SK-N-SH (cell line): ENCODE data around the gene GALK2. TPM values are rescaled to one million over a fixed set of nuclear protein-coding genes. Genes with fewer than 3 reads are reported as not detected.
A peak's percentile ranks its signal among the peaks of the same experiment; 100 is the strongest.

Experiments
- CTCF ChIA-PET: fragments of 300-600, 350-600 bp; formaldehyde crosslinking; extraction: SDS; loops from one replicate; lab custom pipeline; 2021; lab: Yijun Ruan, JAX
- POLR2A ChIA-PET: fragments of 350-600 bp; sonication (Branson Sonifier 250); formaldehyde crosslinking; extraction: SDS; loops from one replicate; lab custom pipeline; 2020; ENCODE audit warnings: antibody characterized with exemption, inconsistent platforms; lab: Yijun Ruan, JAX
- DNase-seq: peaks from one replicate; pipeline ENCODE4 v3.0.0; 2012
- H2AFZ ChIP-seq: fragments of 200-600 bp; sonication (generic); 2 replicates; pipeline ENCODE4 v1.8.1; 2016; ENCODE audit warnings: antibody characterized with exemption, mild to moderate bottlenecking, low read depth
- H3F3A ChIP-seq: fragments of 200-600 bp; sonication (generic); replicated peaks from 2 replicates; pipeline ENCODE3; 2016; ENCODE audit warnings: antibody characterized with exemption, mild to moderate bottlenecking; ENCODE audit not compliant: insufficient read depth
- H3K27ac ChIP-seq, 2 experiments: fragments of 200-500 bp in 1 of 2; fragments of 200-600 bp in 1 of 2; sonication (Bioruptor generic) in 1 of 2; sonication (generic), shearing (Covaris generic) in 1 of 2; 2 replicates each; pipeline versions ENCODE4 v1.5.1 to v1.6.1; 2014 to 2016; ENCODE audit warnings: low read depth in 2 of 2, inconsistent platforms in 1 of 2, low read length in 1 of 2, mild to moderate bottlenecking in 1 of 2, mixed read lengths in 1 of 2
- H3K27me3 ChIP-seq: fragments of 200-600 bp; sonication (generic), shearing (Covaris generic); 2 replicates; pipeline ENCODE4 v1.6.1; 2016; ENCODE audit warnings: mixed run types; ENCODE audit not compliant: insufficient read depth
- H3K36me3 ChIP-seq, 2 experiments: fragments of 200-500 bp in 1 of 2; fragments of 200-600 bp in 1 of 2; sonication (Bioruptor generic) in 1 of 2; sonication (generic) in 1 of 2; replicated peaks in 1 of 2; 2 replicates each; pipeline versions ENCODE3 to v1.5.1; 2014 to 2016; ENCODE audit warnings: low read length in 1 of 2, mild to moderate bottlenecking in 1 of 2; ENCODE audit not compliant: insufficient read depth in 2 of 2, control insufficient read depth in 1 of 2
- H3K4me1 ChIP-seq, 2 experiments: fragments of 200-500 bp in 1 of 2; fragments of 200-600 bp in 1 of 2; sonication (Bioruptor generic) in 1 of 2; sonication (generic), shearing (Covaris generic) in 1 of 2; 2 replicates each; pipeline versions ENCODE4 v1.5.1 to v1.6.1; 2014 to 2016; ENCODE audit warnings: low read depth in 1 of 2, low read length in 1 of 2, mixed run types in 1 of 2; ENCODE audit not compliant: insufficient read depth in 2 of 2, control insufficient read depth in 1 of 2
- H3K4me2 ChIP-seq: fragments of 200-600 bp; sonication (generic), shearing (Covaris generic); 2 replicates; pipeline ENCODE4 v1.6.1; 2017; ENCODE audit warnings: mixed run types
- H3K4me3 ChIP-seq, 2 experiments: fragments of 200-500 bp in 1 of 2; fragments of 200-600 bp in 1 of 2; sonication (Bioruptor generic) in 1 of 2; sonication (generic), shearing (Covaris generic) in 1 of 2; 2 replicates each; pipeline versions ENCODE4 v1.5.1 to v1.8.1; 2014 to 2016; ENCODE audit warnings: low read depth in 2 of 2, inconsistent platforms in 1 of 2, low read length in 1 of 2, mild to moderate bottlenecking in 1 of 2, mixed read lengths in 1 of 2, moderate library complexity in 1 of 2
- H3K79me2 ChIP-seq: fragments of 200-600 bp; sonication (generic); 2 replicates; pipeline ENCODE4 v1.8.1; 2017; ENCODE audit warnings: mild to moderate bottlenecking; ENCODE audit not compliant: insufficient read depth
- H3K9ac ChIP-seq: fragments of 200-600 bp; sonication (generic); 2 replicates; pipeline ENCODE4 v1.6.1; 2017; ENCODE audit warnings: mixed run types
- H3K9me2 ChIP-seq: fragments of 200-600 bp; sonication (generic); 2 replicates; pipeline ENCODE4 v1.6.1; 2017; ENCODE audit warnings: mixed run types
- H3K9me3 ChIP-seq: fragments of 200-600 bp; sonication (generic); 2 replicates; pipeline ENCODE4 v1.6.1; 2017; ENCODE audit warnings: mixed run types, mild to moderate bottlenecking, moderate library complexity
- H4K20me1 ChIP-seq: fragments of 200-600 bp; sonication (generic); 2 replicates; pipeline ENCODE4 v1.6.1; 2017; ENCODE audit warnings: mild to moderate bottlenecking, mixed run types; ENCODE audit not compliant: insufficient read depth
- FOSL2 ChIP-seq: IDR thresholded peaks from 2 replicates; pipeline ENCODE4 v1.4.0; 2012; ENCODE audit warnings: low read depth, mild to moderate bottlenecking, moderate library complexity, borderline replicate concordance
- GABPA ChIP-seq: IDR thresholded peaks from 2 replicates; pipeline ENCODE4 v1.4.0; 2012; ENCODE audit warnings: low read depth, mild to moderate bottlenecking
- MXI1 ChIP-seq: IDR thresholded peaks from 2 replicates; pipeline ENCODE4 v1.6.1; 2012; ENCODE audit warnings: mild to moderate bottlenecking, low read depth, low read length, improper control_type of control experiment
- NFIC ChIP-seq: IDR thresholded peaks from 2 replicates; pipeline ENCODE4 v1.4.0; 2012; ENCODE audit warnings: borderline replicate concordance
- PBX3 ChIP-seq: IDR thresholded peaks from 2 replicates; pipeline ENCODE4; 2012
- RAD21 ChIP-seq: IDR thresholded peaks from 2 replicates; pipeline ENCODE4 v1.6.1; 2012; ENCODE audit warnings: mild to moderate bottlenecking, low read length
- RXRA ChIP-seq: IDR thresholded peaks from 2 replicates; pipeline ENCODE4 v1.4.0; 2012; ENCODE audit warnings: low read depth, mild to moderate bottlenecking, borderline replicate concordance
- SIN3A ChIP-seq: IDR thresholded peaks from 2 replicates; pipeline ENCODE4 v1.6.1; 2012; ENCODE audit warnings: low read depth, mild to moderate bottlenecking, low read length, moderate library complexity, borderline replicate concordance
- SMC3 ChIP-seq: IDR thresholded peaks from 2 replicates; pipeline ENCODE4 v1.6.1; 2012; ENCODE audit warnings: low read depth, low read length, improper control_type of control experiment
- TCF12 ChIP-seq: IDR thresholded peaks from 2 replicates; pipeline ENCODE4 v1.4.0; 2012
- TEAD4 ChIP-seq: IDR thresholded peaks from 2 replicates; pipeline ENCODE4 v1.4.0; 2012; ENCODE audit warnings: mild to moderate bottlenecking, borderline replicate concordance; ENCODE audit not compliant: insufficient read depth
- YY1 ChIP-seq: IDR thresholded peaks from 2 replicates; pipeline ENCODE4 v1.4.0; 2012; ENCODE audit warnings: low read depth, mild to moderate bottlenecking
- ZBTB33 ChIP-seq: IDR thresholded peaks from 2 replicates; pipeline ENCODE4 v1.4.0; 2012; ENCODE audit warnings: low read depth, borderline replicate concordance
- polyA plus RNA-seq, 3 experiments: library from polyadenylated mRNA; depleted of rRNA; stranded (reverse); fragments of >200 nt; gene quantifications; 2 replicates each; pipeline ENCODE4 v1.2.3, GENCODE V29; 2012

The GALK2 gene
- polyA plus RNA-seq, 1 of the 3 experiments (the other 2 are of a cell fraction): 19.0 TPM

- Histone ChIP-seq H3K27ac (no peak overlapping the region), H3K9me3 (no peaks in the 10 kb centered on the region), H3K4me1 (peaks cover 0 to 7% of the 10 kb centered on the region in 2 experiments; a peak in 2 of 4 replicates), H3K4me3 (no peak overlapping the region), H3K27me3 (no peaks in the 10 kb centered on the region), H3K79me2 (no peaks in the 10 kb centered on the region), H3K9me2 (no peaks in the 10 kb centered on the region), H2AFZ (no peak overlapping the region), H3F3A (no peaks in the 10 kb centered on the region), H3K4me2 (no peak overlapping the region), H3K36me3 (peaks cover 6 to 7% of the 10 kb centered on the region in 2 experiments), H4K20me1 (no peaks in the 10 kb centered on the region), H3K9ac (no peak overlapping the region)
- TF ChIP-seq NFIC: no peak
- ChIA-PET CTCF (no interaction called here), POLR2A (no interaction called here)
- DNase-seq: no peak
Measured at GRCh38 chr15:49328941-49329340, 158.9 kb downstream of the GALK2 start.

- Histone ChIP-seq H4K20me1 (no peaks in the 10 kb centered on the region), H3K79me2 (no peaks in the 10 kb centered on the region), H3K4me1 (peaks cover 0 to 7% of the 10 kb centered on the region in 2 experiments; a peak in 2 of 4 replicates), H3K4me2 (no peak overlapping the region), H3K9me2 (no peaks in the 10 kb centered on the region), H3F3A (no peaks in the 10 kb centered on the region), H3K27ac (no peak overlapping the region), H3K36me3 (peaks cover 6 to 7% of the 10 kb centered on the region in 2 experiments), H2AFZ (no peak overlapping the region), H3K9ac (no peak overlapping the region), H3K27me3 (no peaks in the 10 kb centered on the region), H3K4me3 (no peak overlapping the region), H3K9me3 (no peaks in the 10 kb centered on the region)
- CTCF ChIA-PET: no interaction called here
- TF ChIP-seq YY1 (no peak), PBX3 (no peak), RAD21 (no peak), RXRA (no peak), TCF12 (no peak), ZBTB33 (no peak), MXI1 (no peak), SIN3A (no peak), FOSL2 (no peak), TEAD4 (no peak), SMC3 (no peak), GABPA (no peak), NFIC (no peak)
- peak; percentile 14 for DNase-seq
- POLR2A ChIA-PET: no interaction called here
Measured at GRCh38 chr15:49330166-49330565, 160.1 kb downstream of the GALK2 start.
